ENCODE measurements around the gene ADGRV1.

GRCh38 chr5:90682278-90682677, 123.7 kb downstream of the ADGRV1 start:
- TF ChIP-seq CTCF (IDR thresholded peaks at IDR 0.05): no peak
- TF ChIP-seq POLR2AphosphoS5 (IDR thresholded peaks at IDR 0.05): no peak
- TF ChIP-seq EP300 (IDR thresholded peaks at IDR 0.05): no peak
- TF ChIP-seq POLR2A (IDR thresholded peaks at IDR 0.05): no peak

All from stomach (tissue), 4 donors.